SK-N-SH (cell line): ENCODE data around the gene ABLIM1. TPM values are rescaled to one million over a fixed set of nuclear protein-coding genes. Genes with fewer than 3 reads are reported as not detected.

Experiments
- CTCF ChIA-PET: fragments of 300-600, 350-600 bp; formaldehyde crosslinking; extraction: SDS; loops from one replicate; lab custom pipeline; 2021; lab: Yijun Ruan, JAX
- POLR2A ChIA-PET: fragments of 350-600 bp; sonication (Branson Sonifier 250); formaldehyde crosslinking; extraction: SDS; loops from one replicate; lab custom pipeline; 2020; ENCODE audit warnings: antibody characterized with exemption, inconsistent platforms; lab: Yijun Ruan, JAX
- DNase-seq: peaks from one replicate; pipeline ENCODE4 v3.0.0; 2012
- H2AFZ ChIP-seq: fragments of 200-600 bp; sonication (generic); 2 replicates; pipeline ENCODE4 v1.8.1; 2016; ENCODE audit warnings: antibody characterized with exemption, mild to moderate bottlenecking, low read depth
- H3F3A ChIP-seq: fragments of 200-600 bp; sonication (generic); replicated peaks from 2 replicates; pipeline ENCODE3; 2016; ENCODE audit warnings: antibody characterized with exemption, mild to moderate bottlenecking; ENCODE audit not compliant: insufficient read depth
- H3K27ac ChIP-seq, 2 experiments: fragments of 200-500 bp in 1 of 2; fragments of 200-600 bp in 1 of 2; sonication (Bioruptor generic) in 1 of 2; sonication (generic), shearing (Covaris generic) in 1 of 2; 2 replicates each; pipeline versions ENCODE4 v1.5.1 to v1.6.1; 2014 to 2016; ENCODE audit warnings: low read depth in 2 of 2, inconsistent platforms in 1 of 2, low read length in 1 of 2, mild to moderate bottlenecking in 1 of 2, mixed read lengths in 1 of 2
- H3K27me3 ChIP-seq: fragments of 200-600 bp; sonication (generic), shearing (Covaris generic); 2 replicates; pipeline ENCODE4 v1.6.1; 2016; ENCODE audit warnings: mixed run types; ENCODE audit not compliant: insufficient read depth
- H3K36me3 ChIP-seq, 2 experiments: fragments of 200-500 bp in 1 of 2; fragments of 200-600 bp in 1 of 2; sonication (Bioruptor generic) in 1 of 2; sonication (generic) in 1 of 2; replicated peaks in 1 of 2; 2 replicates each; pipeline versions ENCODE3 to v1.5.1; 2014 to 2016; ENCODE audit warnings: low read length in 1 of 2, mild to moderate bottlenecking in 1 of 2; ENCODE audit not compliant: insufficient read depth in 2 of 2, control insufficient read depth in 1 of 2
- H3K4me1 ChIP-seq, 2 experiments: fragments of 200-500 bp in 1 of 2; fragments of 200-600 bp in 1 of 2; sonication (Bioruptor generic) in 1 of 2; sonication (generic), shearing (Covaris generic) in 1 of 2; 2 replicates each; pipeline versions ENCODE4 v1.5.1 to v1.6.1; 2014 to 2016; ENCODE audit warnings: low read depth in 1 of 2, low read length in 1 of 2, mixed run types in 1 of 2; ENCODE audit not compliant: insufficient read depth in 2 of 2, control insufficient read depth in 1 of 2
- H3K4me2 ChIP-seq: fragments of 200-600 bp; sonication (generic), shearing (Covaris generic); 2 replicates; pipeline ENCODE4 v1.6.1; 2017; ENCODE audit warnings: mixed run types
- H3K4me3 ChIP-seq, 2 experiments: fragments of 200-500 bp in 1 of 2; fragments of 200-600 bp in 1 of 2; sonication (Bioruptor generic) in 1 of 2; sonication (generic), shearing (Covaris generic) in 1 of 2; 2 replicates each; pipeline versions ENCODE4 v1.5.1 to v1.8.1; 2014 to 2016; ENCODE audit warnings: low read depth in 2 of 2, inconsistent platforms in 1 of 2, low read length in 1 of 2, mild to moderate bottlenecking in 1 of 2, mixed read lengths in 1 of 2, moderate library complexity in 1 of 2
- H3K79me2 ChIP-seq: fragments of 200-600 bp; sonication (generic); 2 replicates; pipeline ENCODE4 v1.8.1; 2017; ENCODE audit warnings: mild to moderate bottlenecking; ENCODE audit not compliant: insufficient read depth
- H3K9ac ChIP-seq: fragments of 200-600 bp; sonication (generic); 2 replicates; pipeline ENCODE4 v1.6.1; 2017; ENCODE audit warnings: mixed run types
- H3K9me2 ChIP-seq: fragments of 200-600 bp; sonication (generic); 2 replicates; pipeline ENCODE4 v1.6.1; 2017; ENCODE audit warnings: mixed run types
- H3K9me3 ChIP-seq: fragments of 200-600 bp; sonication (generic); 2 replicates; pipeline ENCODE4 v1.6.1; 2017; ENCODE audit warnings: mixed run types, mild to moderate bottlenecking, moderate library complexity
- H4K20me1 ChIP-seq: fragments of 200-600 bp; sonication (generic); 2 replicates; pipeline ENCODE4 v1.6.1; 2017; ENCODE audit warnings: mild to moderate bottlenecking, mixed run types; ENCODE audit not compliant: insufficient read depth
- EP300 ChIP-seq, 2 experiments: IDR thresholded peaks; 2 replicates each; pipeline versions ENCODE4 v1.4.0 to v1.6.1; 2012; ENCODE audit warnings: borderline replicate concordance in 1 of 2, low read depth in 1 of 2, low read length in 1 of 2
- FOSL2 ChIP-seq: IDR thresholded peaks from 2 replicates; pipeline ENCODE4 v1.4.0; 2012; ENCODE audit warnings: low read depth, mild to moderate bottlenecking, moderate library complexity, borderline replicate concordance
- FOXM1 ChIP-seq: IDR thresholded peaks from 2 replicates; pipeline ENCODE4 v1.4.0; 2012; ENCODE audit warnings: low read depth, mild to moderate bottlenecking
- GABPA ChIP-seq: IDR thresholded peaks from 2 replicates; pipeline ENCODE4 v1.4.0; 2012; ENCODE audit warnings: low read depth, mild to moderate bottlenecking
- JUND ChIP-seq: IDR thresholded peaks from 2 replicates; pipeline ENCODE4 v1.4.0; 2012
- MEF2A ChIP-seq: IDR thresholded peaks from 2 replicates; pipeline ENCODE4 v1.4.0; 2012; ENCODE audit warnings: low read depth, borderline replicate concordance
- MXI1 ChIP-seq: IDR thresholded peaks from 2 replicates; pipeline ENCODE4 v1.6.1; 2012; ENCODE audit warnings: mild to moderate bottlenecking, low read depth, low read length, improper control_type of control experiment
- NFIC ChIP-seq: IDR thresholded peaks from 2 replicates; pipeline ENCODE4 v1.4.0; 2012; ENCODE audit warnings: borderline replicate concordance
- POLR2AphosphoS5 ChIP-seq: IDR thresholded peaks from 2 replicates; pipeline ENCODE4 v1.6.1; 2012; ENCODE audit warnings: low read depth, low read length
- RCOR1 ChIP-seq: fragments of 150-350 bp; IDR thresholded peaks from 2 replicates; pipeline ENCODE4 v1.6.1; 2017; ENCODE audit warnings: antibody characterized with exemption, low read length
- RXRA ChIP-seq: IDR thresholded peaks from 2 replicates; pipeline ENCODE4 v1.4.0; 2012; ENCODE audit warnings: low read depth, mild to moderate bottlenecking, borderline replicate concordance
- SIN3A ChIP-seq: IDR thresholded peaks from 2 replicates; pipeline ENCODE4 v1.6.1; 2012; ENCODE audit warnings: low read depth, mild to moderate bottlenecking, low read length, moderate library complexity, borderline replicate concordance
- SMC3 ChIP-seq: IDR thresholded peaks from 2 replicates; pipeline ENCODE4 v1.6.1; 2012; ENCODE audit warnings: low read depth, low read length, improper control_type of control experiment
- TCF12 ChIP-seq: IDR thresholded peaks from 2 replicates; pipeline ENCODE4 v1.4.0; 2012
- WGBS: methylation state at CpG from one replicate; pipeline ENCODE4 v1.1.6; 2017; ENCODE audit warnings: low lambda C conversion rate; 5-methylcytosine and 5-hydroxymethylcytosine counted together
- polyA plus RNA-seq, 3 experiments: library from polyadenylated mRNA; depleted of rRNA; stranded (reverse); fragments of >200 nt; gene quantifications; 2 replicates each; pipeline ENCODE4 v1.2.3, GENCODE V29; 2012
- TF ChIP-seq, protein P1 (sequence below): fragments of 200-600 bp; sonication (generic); IDR thresholded peaks from 2 replicates; pipeline ENCODE4 v1.6.1; 2017; ENCODE audit warnings: antibody characterized with exemption, mild to moderate bottlenecking, moderate library complexity

The ABLIM1 gene
- polyA plus RNA-seq, 1 of the 3 experiments (the other 2 are of a cell fraction) = 16.1 TPM

DNA sequence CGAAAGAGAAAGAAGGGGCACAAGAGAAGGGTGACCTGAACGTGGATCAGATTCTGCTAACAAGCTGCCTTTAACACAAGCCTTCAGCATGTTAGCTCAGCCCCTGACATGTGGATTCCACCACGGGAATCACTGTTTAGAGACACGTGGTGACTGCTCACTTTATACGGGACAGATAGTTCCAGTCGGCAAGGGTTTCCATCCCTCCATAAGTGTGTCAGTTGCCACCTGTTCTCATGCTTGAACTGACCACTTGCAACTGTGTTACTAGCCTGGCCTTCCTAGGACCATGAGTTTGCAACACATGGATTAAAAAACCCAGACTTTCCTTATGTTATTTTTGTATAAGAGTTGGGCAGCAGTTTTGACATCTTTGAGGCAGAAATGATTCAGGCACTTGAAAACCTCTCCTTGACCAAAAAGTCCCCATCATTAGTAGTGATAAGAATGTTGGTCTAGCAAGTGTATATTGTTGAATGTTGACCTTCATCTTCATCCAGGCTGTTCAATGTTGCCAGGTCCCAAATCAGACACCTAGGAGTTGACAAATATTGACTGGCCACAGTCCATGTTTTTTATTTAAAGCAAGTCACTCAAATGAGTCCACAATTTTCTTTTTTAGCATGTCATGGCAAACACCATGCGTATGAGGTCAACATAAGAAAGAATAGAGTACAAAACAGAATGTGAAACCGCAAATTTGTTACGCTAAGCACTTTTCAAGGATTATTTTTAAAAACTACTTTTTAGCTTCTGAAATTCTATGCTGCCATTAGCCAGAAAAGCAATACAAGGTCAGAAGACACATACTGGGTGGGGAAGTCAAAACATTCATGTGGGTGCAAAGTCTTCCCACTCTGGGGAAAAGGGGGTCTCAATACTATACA, 101.6 kb downstream of the ABLIM1 start:
- Histone ChIP-seq H3K9me3 (no peaks in the 10 kb centered on the region), H3K27ac (no peak overlapping the region), H3K9ac (no peak overlapping the region), H2AFZ (no peak overlapping the region), H3K79me2 (no peaks in the 10 kb centered on the region), H3K4me1 (peaks cover 0 to 3% of the 10 kb centered on the region in 2 experiments; a peak in 1 of 4 replicates), H3K4me2 (no peak overlapping the region), H3K9me2 (no peaks in the 10 kb centered on the region), H4K20me1 (no peaks in the 10 kb centered on the region), H3K4me3 (no peak overlapping the region), H3K27me3 (no peaks in the 10 kb centered on the region), H3F3A (no peaks in the 10 kb centered on the region), H3K36me3 (peaks cover 0 to 5% of the 10 kb centered on the region in 2 experiments)
- CTCF ChIA-PET = interaction anchor here (0.6 to 10.4 kb wide), 5 partner anchors 148 to 573 kb away, joined by 3 to 132 read pairs (median 5); no protein-coding TSS in a partner anchor
- POLR2A ChIA-PET = no interaction called here
- TF ChIP-seq POLR2AphosphoS5 = no peak
- no peak for TF ChIP-seq RXRA
- TF ChIP-seq SMC3 = no peak
- DNase-seq = no peak
- WGBS = 86% methylated on average over 8 of the region's 9 CpGs

DNA sequence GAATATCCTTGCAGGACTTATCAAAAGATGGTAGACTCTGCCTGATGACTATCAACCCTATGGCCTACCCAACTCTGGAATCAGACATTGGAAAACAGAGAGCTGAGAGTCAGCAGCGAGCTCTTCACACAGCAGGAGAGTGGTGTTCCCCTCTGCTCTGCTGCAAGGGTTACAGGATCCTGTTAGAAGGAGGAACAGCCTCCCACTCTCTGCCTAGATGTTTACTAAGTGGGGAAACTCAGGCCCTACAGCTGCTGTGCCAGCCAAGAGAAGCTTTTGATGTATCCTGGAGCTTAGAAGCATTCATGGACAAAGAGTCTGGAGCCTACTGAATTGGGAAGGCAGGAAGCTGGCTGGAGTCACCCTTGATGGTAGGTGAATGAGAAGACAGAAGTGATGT, 104.6 kb downstream of the ABLIM1 start:
- TF ChIP-seq NFIC = no peak
- no peak for TF ChIP-seq SIN3A
- TF ChIP-seq FOXM1 = no peak
- TF ChIP-seq POLR2AphosphoS5 = no peak
- no peak for TF ChIP-seq EP300 (IDR thresholded peaks at IDR 0.05; ENCODE audit: borderline replicate concordance in 1 of 2, low read depth in 1 of 2, low read length in 1 of 2)
- no peak for TF ChIP-seq FOSL2
- no peak for TF ChIP-seq MEF2A
- TF ChIP-seq TCF12 = no peak
- TF ChIP-seq JUND = no peak
- TF ChIP-seq, protein P1, sequence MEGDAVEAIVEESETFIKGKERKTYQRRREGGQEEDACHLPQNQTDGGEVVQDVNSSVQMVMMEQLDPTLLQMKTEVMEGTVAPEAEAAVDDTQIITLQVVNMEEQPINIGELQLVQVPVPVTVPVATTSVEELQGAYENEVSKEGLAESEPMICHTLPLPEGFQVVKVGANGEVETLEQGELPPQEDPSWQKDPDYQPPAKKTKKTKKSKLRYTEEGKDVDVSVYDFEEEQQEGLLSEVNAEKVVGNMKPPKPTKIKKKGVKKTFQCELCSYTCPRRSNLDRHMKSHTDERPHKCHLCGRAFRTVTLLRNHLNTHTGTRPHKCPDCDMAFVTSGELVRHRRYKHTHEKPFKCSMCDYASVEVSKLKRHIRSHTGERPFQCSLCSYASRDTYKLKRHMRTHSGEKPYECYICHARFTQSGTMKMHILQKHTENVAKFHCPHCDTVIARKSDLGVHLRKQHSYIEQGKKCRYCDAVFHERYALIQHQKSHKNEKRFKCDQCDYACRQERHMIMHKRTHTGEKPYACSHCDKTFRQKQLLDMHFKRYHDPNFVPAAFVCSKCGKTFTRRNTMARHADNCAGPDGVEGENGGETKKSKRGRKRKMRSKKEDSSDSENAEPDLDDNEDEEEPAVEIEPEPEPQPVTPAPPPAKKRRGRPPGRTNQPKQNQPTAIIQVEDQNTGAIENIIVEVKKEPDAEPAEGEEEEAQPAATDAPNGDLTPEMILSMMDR = no peak
- no peak for TF ChIP-seq RCOR1
- no peak for TF ChIP-seq MXI1
- TF ChIP-seq GABPA = no peak
- no peak for TF ChIP-seq SMC3
- TF ChIP-seq, all 33 proteins: peak for 0
- H3K79me2 ChIP-seq = no peaks in the 10 kb centered on the region
- ChIA-PET POLR2A (no interaction called here), CTCF (interaction anchor here (0.9 to 10.4 kb wide), 12 partner anchors 9 to 268 kb away, joined by 3 to 132 read pairs (median 5); partner anchors contain the start of gene FHIP2A)
- WGBS = 100% methylated on average over 1 of the region's 1 CpG
- no peaks in the 10 kb centered on the region for H3K9me3 ChIP-seq
- H3F3A ChIP-seq = no peaks in the 10 kb centered on the region
- H3K9ac ChIP-seq = no peak overlapping the region
- no peak overlapping the region for H3K4me2 ChIP-seq
- H3K4me1 ChIP-seq = peaks cover 6 to 11% of the 10 kb centered on the region in 2 experiments; a peak in 2 of 4 replicates
- H3K4me3 ChIP-seq = no peak overlapping the region
- no peak for DNase-seq
- no peaks in the 10 kb centered on the region for H3K9me2 ChIP-seq
- no peak overlapping the region for H2AFZ ChIP-seq
- H3K36me3 ChIP-seq = peaks cover 0 to 5% of the 10 kb centered on the region in 2 experiments
- no peaks in the 10 kb centered on the region for H3K27me3 ChIP-seq
- no peak overlapping the region for H3K27ac ChIP-seq
- no peaks in the 10 kb centered on the region for H4K20me1 ChIP-seq
